Measurements from ENCODE around the gene LDLR.

DNA sequence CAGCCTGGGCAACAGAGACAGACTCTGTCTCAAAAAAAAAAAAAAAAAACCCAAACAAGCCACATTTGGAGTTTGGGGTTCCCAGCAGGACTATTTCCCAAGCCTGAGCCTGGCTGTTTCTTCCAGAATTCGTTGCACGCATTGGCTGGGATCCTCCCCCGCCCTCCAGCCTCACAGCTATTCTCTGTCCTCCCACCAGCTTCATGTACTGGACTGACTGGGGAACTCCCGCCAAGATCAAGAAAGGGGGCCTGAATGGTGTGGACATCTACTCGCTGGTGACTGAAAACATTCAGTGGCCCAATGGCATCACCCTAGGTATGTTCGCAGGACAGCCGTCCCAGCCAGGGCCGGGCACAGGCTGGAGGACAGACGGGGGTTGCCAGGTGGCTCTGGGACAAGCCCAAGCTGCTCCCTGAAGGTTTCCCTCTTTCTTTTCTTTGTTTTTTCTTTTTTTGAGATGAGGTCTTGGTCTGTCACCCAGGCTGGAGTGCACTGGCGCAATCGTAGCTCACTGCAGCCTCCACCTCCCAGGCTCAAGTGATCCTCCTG lies 26.7 kb downstream of the LDLR start:
- TF ChIP-seq POLR2AphosphoS5 (IDR thresholded peaks at IDR 0.05) = no peak
- TF ChIP-seq, protein P1, sequence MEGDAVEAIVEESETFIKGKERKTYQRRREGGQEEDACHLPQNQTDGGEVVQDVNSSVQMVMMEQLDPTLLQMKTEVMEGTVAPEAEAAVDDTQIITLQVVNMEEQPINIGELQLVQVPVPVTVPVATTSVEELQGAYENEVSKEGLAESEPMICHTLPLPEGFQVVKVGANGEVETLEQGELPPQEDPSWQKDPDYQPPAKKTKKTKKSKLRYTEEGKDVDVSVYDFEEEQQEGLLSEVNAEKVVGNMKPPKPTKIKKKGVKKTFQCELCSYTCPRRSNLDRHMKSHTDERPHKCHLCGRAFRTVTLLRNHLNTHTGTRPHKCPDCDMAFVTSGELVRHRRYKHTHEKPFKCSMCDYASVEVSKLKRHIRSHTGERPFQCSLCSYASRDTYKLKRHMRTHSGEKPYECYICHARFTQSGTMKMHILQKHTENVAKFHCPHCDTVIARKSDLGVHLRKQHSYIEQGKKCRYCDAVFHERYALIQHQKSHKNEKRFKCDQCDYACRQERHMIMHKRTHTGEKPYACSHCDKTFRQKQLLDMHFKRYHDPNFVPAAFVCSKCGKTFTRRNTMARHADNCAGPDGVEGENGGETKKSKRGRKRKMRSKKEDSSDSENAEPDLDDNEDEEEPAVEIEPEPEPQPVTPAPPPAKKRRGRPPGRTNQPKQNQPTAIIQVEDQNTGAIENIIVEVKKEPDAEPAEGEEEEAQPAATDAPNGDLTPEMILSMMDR (IDR thresholded peaks at IDR 0.05) = no peak
- TF ChIP-seq POLR2A (IDR thresholded peaks at IDR 0.05) = no peak
- no peak for TF ChIP-seq EP300 (IDR thresholded peaks at IDR 0.05)
